Activated CD4-positive, alpha-beta memory T cell treated with anti-CD3 and anti-CD28 coated beads for 36 hours (primary cell): ENCODE measurements around the gene UBAC2. TPM values are rescaled to one million over a fixed set of nuclear protein-coding genes. Genes with fewer than 3 reads are reported as not detected.

Experiments
- CTCF ChIA-PET: fragments of 350-600 bp; sonication (Branson Sonifier 250); formaldehyde crosslinking; loops from one replicate; lab custom pipeline; 2021; ENCODE audit warnings: antibody characterized with exemption, inconsistent platforms; lab: Charles Lee
- POLR2A ChIA-PET: fragments of 350-600 bp; sonication (Branson Sonifier 250); formaldehyde crosslinking; loops from one replicate; lab custom pipeline; 2021; ENCODE audit warnings: antibody characterized with exemption; lab: Charles Lee
- DNase-seq: peaks from one replicate; pipeline ENCODE4 v3.0.0-alpha.2; 2020
- H3K27ac Mint-ChIP-seq: one replicate; pipeline ENCODE4 v1.8.0; 2021; ENCODE audit warnings: mixed read lengths
- H3K27me3 Mint-ChIP-seq: one replicate; pipeline ENCODE4 v1.8.0; 2021; ENCODE audit warnings: mixed read lengths
- H3K36me3 Mint-ChIP-seq: one replicate; pipeline ENCODE4 v1.8.0; 2021; ENCODE audit warnings: mixed read lengths
- H3K4me1 Mint-ChIP-seq: one replicate; pipeline ENCODE4 v1.8.0; 2021; ENCODE audit warnings: low read depth, mixed read lengths
- H3K4me3 Mint-ChIP-seq: one replicate; pipeline ENCODE4 v1.8.0; 2021; ENCODE audit warnings: mild to moderate bottlenecking, mixed read lengths
- H3K9me3 Mint-ChIP-seq: one replicate; pipeline ENCODE4 v1.8.0; 2021; ENCODE audit warnings: mixed read lengths
- intact Hi-C: fragments of 100-400 bp; cut with micrococcal nuclease; formaldehyde crosslinking; loops from one replicate; pipeline ENCODE4 v1.15.1; 2023
- total RNA-seq, 2 experiments: library from RNA; stranded (reverse); gene quantifications; one replicate each; pipeline ENCODE4 v1.2.3, GENCODE V29; 2021

The UBAC2 gene
- total RNA-seq, 2 experiments from 2014 or later = 51.8 to 54.5 TPM

- peak overlapping the region; percentile 93 for H3K4me3 Mint-ChIP-seq
- no peaks in the 10 kb centered on the region for H3K9me3 Mint-ChIP-seq
- ChIA-PET CTCF (interaction anchor here (1.2 to 9.8 kb wide), 5 partner anchors 28 to 133 kb away, joined by 4 to 93 read pairs (median 7); no protein-coding TSS in a partner anchor), POLR2A (interaction anchor here (0.6 to 14.1 kb wide), 10 partner anchors 10 to 178 kb away, joined by 3 to 246 read pairs (median 5); partner anchors contain the start of gene UBAC2)
- peaks cover 52% of the 10 kb centered on the region for H3K36me3 Mint-ChIP-seq
- no peak for DNase-seq
- peaks cover 64% of the 10 kb centered on the region for H3K4me1 Mint-ChIP-seq
- intact Hi-C loops = loop anchor here (10.0 kb wide), 1 partner anchor 302 kb away; the partner anchor contains the start of gene CLYBL
- H3K27ac Mint-ChIP-seq = peak overlapping the region; percentile 99
- H3K27me3 Mint-ChIP-seq = no peaks in the 10 kb centered on the region
Observed at GRCh38 chr13:99302637-99303505, 102.2 kb downstream of the UBAC2 start.

DNA sequence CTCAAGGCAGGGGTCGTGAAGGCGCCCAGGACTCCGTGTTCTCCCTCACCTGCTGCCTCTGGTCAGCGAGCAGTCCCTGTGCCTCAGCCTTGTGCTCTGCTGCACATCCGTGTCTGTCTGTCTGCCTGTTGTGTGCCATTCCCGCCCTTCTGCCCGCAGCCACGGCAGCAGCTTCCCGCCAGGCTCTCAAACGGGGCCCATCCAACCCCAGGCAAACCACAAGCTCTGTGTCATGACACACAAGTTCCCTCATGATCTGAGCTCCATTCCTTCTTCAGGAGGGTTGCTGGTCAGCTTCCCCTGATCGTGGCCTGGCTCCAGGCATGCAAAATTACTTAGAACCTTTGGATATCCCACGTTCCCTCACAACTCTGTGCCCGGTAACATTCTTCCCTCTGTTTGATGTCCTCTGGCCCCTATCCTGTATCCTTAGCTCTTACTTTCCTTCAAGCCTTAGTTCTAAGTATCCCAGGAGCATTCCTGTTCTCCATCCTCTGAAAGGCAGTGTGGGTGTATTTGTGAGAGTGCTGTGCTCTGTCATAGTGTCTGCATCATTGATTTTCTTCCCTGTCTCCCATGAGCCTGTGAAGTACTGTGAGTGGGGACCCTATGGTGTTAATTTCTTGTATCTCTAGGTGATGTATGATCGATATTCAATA, 103.3 kb downstream of the UBAC2 start:
- Mint-ChIP-seq H3K36me3 (peaks cover 57% of the 10 kb centered on the region), H3K4me1 (peaks cover 66% of the 10 kb centered on the region), H3K4me3 (peak overlapping the region; percentile 93), H3K9me3 (no peaks in the 10 kb centered on the region), H3K27me3 (no peaks in the 10 kb centered on the region), H3K27ac (peak overlapping the region; percentile 99)
- ChIA-PET POLR2A (interaction anchor here (0.6 to 14.1 kb wide), 13 partner anchors 6 to 890 kb away, joined by 3 to 246 read pairs (median 8); no protein-coding TSS in a partner anchor), CTCF (interaction anchor here (0.9 to 9.8 kb wide), 9 partner anchors 10 to 133 kb away, joined by 3 to 93 read pairs (median 6); no protein-coding TSS in a partner anchor)
- peak; percentile 85 for DNase-seq
- intact Hi-C loops = loop anchor here (10.0 kb wide), 1 partner anchor 301 kb away; the partner anchor contains the start of gene CLYBL

DNA sequence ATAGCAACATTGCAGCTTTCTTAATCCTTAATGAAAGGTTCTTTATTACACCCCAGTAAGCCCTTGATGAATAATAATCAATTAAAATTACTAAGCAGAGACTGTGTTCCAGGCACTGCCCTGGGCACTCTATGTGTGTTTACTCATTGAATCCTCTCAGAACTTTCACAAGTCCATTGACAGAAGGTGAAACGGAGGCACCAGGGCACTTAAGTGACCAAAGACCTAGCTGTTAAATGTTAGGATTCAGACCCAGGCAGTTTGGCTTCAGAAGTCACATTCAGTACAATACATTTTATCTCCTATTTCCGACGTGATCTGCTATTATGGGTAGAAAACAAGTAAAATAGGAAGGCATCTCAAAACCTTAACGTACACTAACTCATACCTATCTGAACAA, 103.9 kb downstream of the UBAC2 start:
- peaks cover 55% of the 10 kb centered on the region for H3K36me3 Mint-ChIP-seq
- H3K4me3 Mint-ChIP-seq = peak overlapping the region; percentile 93
- DNase-seq = no peak
- H3K9me3 Mint-ChIP-seq = no peaks in the 10 kb centered on the region
- ChIA-PET CTCF (interaction anchor here (0.9 to 9.8 kb wide), 9 partner anchors 10 to 133 kb away, joined by 3 to 93 read pairs (median 6); no protein-coding TSS in a partner anchor), POLR2A (interaction anchor here (0.6 to 14.1 kb wide), 13 partner anchors 6 to 890 kb away, joined by 3 to 246 read pairs (median 8); no protein-coding TSS in a partner anchor)
- H3K27me3 Mint-ChIP-seq = no peaks in the 10 kb centered on the region
- peaks cover 67% of the 10 kb centered on the region for H3K4me1 Mint-ChIP-seq
- H3K27ac Mint-ChIP-seq = peak overlapping the region; percentile 99
- intact Hi-C loops = loop anchor here (10.0 kb wide), 1 partner anchor 300 kb away; the partner anchor contains the start of gene CLYBL

DNA sequence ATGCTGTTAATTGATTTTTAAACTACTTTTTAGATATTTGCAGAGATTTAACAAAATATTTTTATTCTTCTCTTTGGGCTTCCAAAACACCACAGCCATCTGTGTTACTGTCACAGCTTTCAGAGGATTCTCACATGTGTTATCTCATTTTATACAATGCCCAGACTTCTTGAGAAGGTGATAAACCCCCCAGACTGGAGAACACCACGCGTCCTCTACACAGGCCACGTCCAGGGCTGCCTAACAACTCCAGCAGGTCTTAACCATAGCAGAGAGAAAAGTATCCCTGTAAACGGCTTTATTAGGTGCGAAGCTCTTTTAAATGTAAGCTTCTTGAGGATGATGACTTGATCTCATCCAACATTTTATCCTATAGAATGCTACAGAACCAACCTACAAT, 104.5 kb downstream of the UBAC2 start:
- H3K4me3 Mint-ChIP-seq = peak overlapping the region; percentile 93
- intact Hi-C loops = loop anchor here (5.0 to 10.0 kb wide), 3 partner anchors 103 to 300 kb away; partner anchors contain the start of genes CLYBL and UBAC2
- CTCF ChIA-PET = interaction anchor here (0.9 to 9.8 kb wide), 5 partner anchors 16 to 132 kb away, joined by 3 to 93 read pairs (median 7); no protein-coding TSS in a partner anchor
- H3K9me3 Mint-ChIP-seq = no peaks in the 10 kb centered on the region
- peaks cover 49% of the 10 kb centered on the region for H3K36me3 Mint-ChIP-seq
- no peak for DNase-seq
- peak overlapping the region; percentile 99 for H3K27ac Mint-ChIP-seq
- H3K27me3 Mint-ChIP-seq = no peaks in the 10 kb centered on the region
- POLR2A ChIA-PET = interaction anchor here (0.6 to 14.1 kb wide), 10 partner anchors 7 to 732 kb away, joined by 3 to 246 read pairs (median 17); no protein-coding TSS in a partner anchor
- H3K4me1 Mint-ChIP-seq = peaks cover 67% of the 10 kb centered on the region

GRCh38 chr13:99305566-99305965, 104.9 kb downstream of the UBAC2 start:
- CTCF ChIA-PET = interaction anchor here (0.9 to 9.8 kb wide), 5 partner anchors 16 to 132 kb away, joined by 3 to 93 read pairs (median 7); no protein-coding TSS in a partner anchor
- intact Hi-C loops = loop anchor here (5.0 to 10.0 kb wide), 3 partner anchors 103 to 299 kb away; partner anchors contain the start of genes CLYBL and UBAC2
- Mint-ChIP-seq H3K27ac (peak overlapping the region; percentile 99), H3K36me3 (peaks cover 45% of the 10 kb centered on the region), H3K4me3 (peak overlapping the region; percentile 93), H3K9me3 (no peaks in the 10 kb centered on the region), H3K27me3 (no peaks in the 10 kb centered on the region), H3K4me1 (peaks cover 66% of the 10 kb centered on the region)
- POLR2A ChIA-PET = interaction anchor here (0.6 to 14.1 kb wide), 12 partner anchors 7 to 732 kb away, joined by 3 to 246 read pairs (median 10); partner anchors contain the start of gene UBAC2
- DNase-seq = no peak

GRCh38 chr13:99307247-99307646, 106.6 kb downstream of the UBAC2 start, which contains the start of gene GPR183:
GPR183 (minus strand) TSS chr13:99307399; CDS start chr13:99296145, 11,254 bp downstream.
- ChIA-PET CTCF (interaction anchor here (0.6 to 3.3 kb wide), 9 partner anchors 10 to 130 kb away, joined by 3 to 17 read pairs (median 4); no protein-coding TSS in a partner anchor), POLR2A (interaction anchor here (1.0 to 14.1 kb wide), 15 partner anchors 6 to 417 kb away, joined by 3 to 246 read pairs (median 5); no protein-coding TSS in a partner anchor)
- no peak for DNase-seq
- Mint-ChIP-seq H3K27ac (peak within 1 kb of the TSS; percentile 99), H3K27me3 (no peaks in the 10 kb centered on the region), H3K4me3 (peak within 1 kb of the TSS; percentile 93), H3K9me3 (no peaks in the 10 kb centered on the region), H3K36me3 (peaks cover 40% of the 10 kb centered on the region), H3K4me1 (peaks cover 73% of the 10 kb centered on the region)
- intact Hi-C loops = loop anchor here (1.0 to 10.0 kb wide), 8 partner anchors 8 to 298 kb away; partner anchors contain the start of genes CLYBL and UBAC2

DNA sequence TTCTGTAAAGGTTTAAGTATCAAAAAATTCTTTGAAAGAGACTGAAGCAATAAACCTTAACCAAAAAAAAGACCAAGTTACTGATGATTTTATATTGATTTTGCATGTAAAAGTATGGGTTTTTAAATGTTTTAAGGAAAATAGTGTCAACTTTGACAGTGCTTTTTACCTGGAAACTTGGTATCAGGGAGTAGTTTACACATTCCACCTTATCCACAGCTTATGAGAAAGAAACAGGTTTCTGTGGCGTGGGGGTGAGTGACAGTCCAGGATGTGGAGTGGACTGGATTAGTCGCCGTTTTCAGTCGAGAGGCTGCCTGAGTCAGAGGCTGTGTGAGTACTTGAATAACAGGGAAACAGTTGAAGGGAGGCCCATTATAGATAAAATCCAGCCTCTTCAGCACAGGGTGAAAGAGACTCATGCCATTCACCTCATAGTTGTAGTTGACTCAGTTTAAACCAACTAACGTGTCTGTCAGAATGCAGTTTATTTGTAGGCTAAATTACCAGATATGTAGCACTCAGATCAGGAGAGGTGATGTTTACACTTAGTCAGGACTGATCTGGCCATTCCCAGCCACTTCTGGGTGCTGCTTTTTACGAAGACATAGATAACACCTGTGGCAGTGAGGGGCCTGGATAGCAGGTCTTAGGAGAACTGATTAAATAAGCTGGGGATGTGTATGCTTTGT, 107.1 kb downstream of the UBAC2 start:
- no peaks in the 10 kb centered on the region for H3K9me3 Mint-ChIP-seq
- ChIA-PET POLR2A (interaction anchor here (0.7 to 14.1 kb wide), 16 partner anchors 10 to 418 kb away, joined by 3 to 246 read pairs (median 6); no protein-coding TSS in a partner anchor), CTCF (interaction anchor here (0.6 to 3.3 kb wide), 15 partner anchors 11 to 129 kb away, joined by 3 to 17 read pairs (median 5); no protein-coding TSS in a partner anchor)
- H3K27ac Mint-ChIP-seq = peak overlapping the region; percentile 99
- peaks cover 42% of the 10 kb centered on the region for H3K36me3 Mint-ChIP-seq
- H3K27me3 Mint-ChIP-seq = no peaks in the 10 kb centered on the region
- peak overlapping the region; percentile 93 for H3K4me3 Mint-ChIP-seq
- DNase-seq = peak; percentile 91
- H3K4me1 Mint-ChIP-seq = peaks cover 72% of the 10 kb centered on the region
- intact Hi-C loops = loop anchor here (1.0 to 10.0 kb wide), 12 partner anchors 8 to 297 kb away; partner anchors contain the start of genes CLYBL and UBAC2

GRCh38 chr13:99308471-99309087, 107.9 kb downstream of the UBAC2 start:
- Mint-ChIP-seq H3K4me3 (peak overlapping the region; percentile 93), H3K4me1 (peaks cover 73% of the 10 kb centered on the region), H3K9me3 (no peaks in the 10 kb centered on the region), H3K27me3 (no peaks in the 10 kb centered on the region), H3K36me3 (peaks cover 34% of the 10 kb centered on the region), H3K27ac (peak overlapping the region; percentile 99)
- CTCF ChIA-PET = interaction anchor here (1.0 to 3.3 kb wide), 10 partner anchors 12 to 128 kb away, joined by 3 to 17 read pairs (median 6); no protein-coding TSS in a partner anchor
- DNase-seq = no peak
- POLR2A ChIA-PET = interaction anchor here (0.7 to 14.1 kb wide), 11 partner anchors 10 to 418 kb away, joined by 3 to 246 read pairs (median 8); no protein-coding TSS in a partner anchor
- intact Hi-C loops = loop anchor here (1.0 to 10.0 kb wide), 7 partner anchors 12 to 296 kb away; partner anchors contain the start of genes CLYBL and UBAC2

- DNase-seq = no peak
- H3K36me3 Mint-ChIP-seq = peaks cover 23% of the 10 kb centered on the region
- CTCF ChIA-PET = interaction anchor here (0.9 to 3.1 kb wide), 4 partner anchors 9 to 126 kb away, joined by 3 to 18 read pairs (median 10); no protein-coding TSS in a partner anchor
- intact Hi-C loops = loop anchor here (10.0 kb wide), 2 partner anchors 736 to 796 kb away; partner anchors contain the start of gene STK24
- no peaks in the 10 kb centered on the region for H3K9me3 Mint-ChIP-seq
- no peaks in the 10 kb centered on the region for H3K27me3 Mint-ChIP-seq
- peaks cover 79% of the 10 kb centered on the region for H3K4me1 Mint-ChIP-seq
- H3K4me3 Mint-ChIP-seq = peak overlapping the region; percentile 53
- POLR2A ChIA-PET = interaction anchor here (0.7 to 5.7 kb wide), 7 partner anchors 6 to 123 kb away, joined by 3 to 72 read pairs (median 4); partner anchors contain the start of gene GPR183
- H3K27ac Mint-ChIP-seq = peak overlapping the region; percentile 99
Observed at GRCh38 chr13:99310382-99311031, 109.9 kb downstream of the UBAC2 start.
